NT2/D1 (cell line): ENCODE measurements around the gene FCRLB.

ENCODE experiments used
- SUZ12 ChIP-seq: IDR thresholded peaks from 2 replicates; pipeline ENCODE4 v1.6.1; 2011; ENCODE audit not compliant: insufficient read length, insufficient read depth; ENCODE audit errors: extremely low read depth
- YY1 ChIP-seq: IDR thresholded peaks from 2 replicates; pipeline ENCODE4 v1.6.1; 2011; ENCODE audit not compliant: insufficient read length, insufficient read depth

- TF ChIP-seq YY1 (no peak), SUZ12 (no peak)
Measured at GRCh38 chr1:161733526-161733925, 12.2 kb downstream of the FCRLB start.
